ENCODE measurements around the gene GNPNAT1.
"Not testable (repeated sequence)": the region's sequence is repeated elsewhere in the genome, so short reads cannot be mapped to it uniquely, and the experiment has no call there.

Gene GNPNAT1

GRCh38 chr14:52789118-52789517 lies 2.3 kb downstream of the GNPNAT1 start:
- peak; percentile 28 for DNase-seq

- no peak for DNase-seq
These were observed 4.5 kb downstream of the GNPNAT1 start for GRCh38 chr14:52786887-52787286.

GRCh38 chr14:52783206-52783605 lies 8.2 kb downstream of the GNPNAT1 start:
- DNase-seq = no peak

- no peak for DNase-seq
These were observed 9.8 kb downstream of the GNPNAT1 start for GRCh38 chr14:52781629-52782028.

- no peak for DNase-seq
These were observed 10.5 kb downstream of the GNPNAT1 start for GRCh38 chr14:52780893-52781292.

- no peak for DNase-seq
These were observed 12.7 kb downstream of the GNPNAT1 start for GRCh38 chr14:52778702-52779101.

- no peak for DNase-seq
These were observed 14.6 kb downstream of the GNPNAT1 start for GRCh38 chr14:52776816-52777215.

GRCh38 chr14:52769887-52770286 lies 21.5 kb downstream of the GNPNAT1 start:
- no peak for DNase-seq

GRCh38 chr14:52767058-52767833 lies 24.2 kb downstream of the GNPNAT1 start:
- DNase-seq = no peak

GRCh38 chr14:52762923-52763322 lies 28.5 kb downstream of the GNPNAT1 start:
- not testable (repeated sequence) for DNase-seq

- DNase-seq = no peak
These were observed 32.3 kb downstream of the GNPNAT1 start for GRCh38 chr14:52759145-52759544.

GRCh38 chr14:52755607-52756316 lies 35.6 kb downstream of the GNPNAT1 start:
- DNase-seq = no peak

- DNase-seq = no peak
These were observed 42.6 kb downstream of the GNPNAT1 start for GRCh38 chr14:52748647-52749292.

GRCh38 chr14:52741865-52742264 lies 49.5 kb downstream of the GNPNAT1 start:
- DNase-seq = peak; percentile 22

GRCh38 chr14:52740751-52741150 lies 50.7 kb downstream of the GNPNAT1 start:
- DNase-seq = no peak

- DNase-seq = peak; percentile 40
These were observed 53.0 kb downstream of the GNPNAT1 start for GRCh38 chr14:52738409-52738808.

- no peak for DNase-seq
These were observed 55.4 kb downstream of the GNPNAT1 start for GRCh38 chr14:52735921-52736489.

GRCh38 chr14:52733824-52734223 lies 57.6 kb downstream of the GNPNAT1 start:
- no peak for DNase-seq

- peak; percentile 53 for DNase-seq
These were observed 60.7 kb downstream of the GNPNAT1 start for GRCh38 chr14:52730709-52731111.

GRCh38 chr14:52729925-52730708 lies 61.3 kb downstream of the GNPNAT1 start, which contains the start of gene STYX:
Gene STYX (plus strand): TSS chr14:52730166. CDS start chr14:52730475, 309 bp downstream.
- peak; percentile 99 for DNase-seq

GRCh38 chr14:52729585-52729924 lies 61.9 kb downstream of the GNPNAT1 start:
- no peak for DNase-seq

- not testable (repeated sequence) for DNase-seq
These were observed 62.4 kb downstream of the GNPNAT1 start for GRCh38 chr14:52729035-52729434.

GRCh38 chr14:52727509-52727908 lies 63.9 kb downstream of the GNPNAT1 start:
- not testable (repeated sequence) for DNase-seq
